CD14-positive monocyte (primary cell): ENCODE data around the gene CNTNAP2. TPM values are rescaled to one million over a fixed set of nuclear protein-coding genes. Genes with fewer than 3 reads are reported as not detected.

ENCODE experiments used
- DNase-seq, 3 donors: peaks; one replicate each; pipeline ENCODE4 v3.0.0-alpha.2; 2011 to 2022
- H2AFZ ChIP-seq: 2 replicates; pipeline ENCODE4 v1.6.0; 2012; ENCODE audit warnings: mild to moderate bottlenecking, low read depth, low read length, inconsistent platforms; ENCODE audit not compliant: insufficient read depth, poor library complexity, severe bottlenecking
- H3K27ac ChIP-seq, 2 donors: 1 replicate in 1 of 2; 2 replicates in 1 of 2; pipeline ENCODE4 v1.5.1; 2012 to 2013; ENCODE audit warnings: low read length in 2 of 2, control low read depth in 1 of 2, inconsistent platforms in 1 of 2, low read depth in 1 of 2, mild to moderate bottlenecking in 1 of 2
- H3K27me3 ChIP-seq, 2 donors: one replicate each; pipeline versions ENCODE4 v1.6.0 to v1.6.1; 2011 to 2013; ENCODE audit warnings: low read length in 2 of 2; ENCODE audit not compliant: control insufficient read depth in 2 of 2, insufficient read depth in 2 of 2
- H3K36me3 ChIP-seq, 2 donors: replicated peaks in 1 of 2; 1 replicate in 1 of 2; 2 replicates in 1 of 2; pipeline versions ENCODE4 v1.5.1 to v1.6.1; 2012 to 2013; ENCODE audit warnings: low read length in 2 of 2, control low read depth in 1 of 2, inconsistent platforms in 1 of 2, mild to moderate bottlenecking in 1 of 2; ENCODE audit not compliant: insufficient read depth in 2 of 2, control insufficient read depth in 1 of 2
- H3K4me1 ChIP-seq, 2 donors: 1 replicate in 1 of 2; 2 replicates in 1 of 2; pipeline versions ENCODE4 v1.5.1 to v1.6.1; 2012 to 2013; ENCODE audit warnings: low read length in 2 of 2, control low read depth in 1 of 2, inconsistent platforms in 1 of 2, mild to moderate bottlenecking in 1 of 2, moderate library complexity in 1 of 2; ENCODE audit not compliant: insufficient read depth in 2 of 2, control insufficient read depth in 1 of 2
- H3K4me2 ChIP-seq: replicated peaks from 2 replicates; pipeline ENCODE3; 2012; ENCODE audit warnings: low read length, moderate library complexity, mild to moderate bottlenecking; ENCODE audit not compliant: poor library complexity, severe bottlenecking; ENCODE audit errors: extremely low read depth
- H3K4me3 ChIP-seq, 3 experiments: fragments of 200-600 bp in 1 of 3; sonication (generic) in 1 of 3; replicated peaks in 1 of 3; 1 replicate in 2 of 3; 2 replicates in 1 of 3; pipeline ENCODE4 v1.5.1; 2011 to 2013; ENCODE audit warnings: low read length in 3 of 3, mild to moderate bottlenecking in 3 of 3, control low read depth in 2 of 3, low read depth in 2 of 3, inconsistent platforms in 1 of 3, moderate library complexity in 1 of 3
- H3K79me2 ChIP-seq: 2 replicates; pipeline ENCODE4 v1.6.0; 2012; ENCODE audit warnings: mild to moderate bottlenecking, control low read depth, inconsistent platforms, low read length, moderate library complexity; ENCODE audit not compliant: insufficient read depth
- H3K9ac ChIP-seq: 2 replicates; pipeline ENCODE4 v1.6.0; 2017; ENCODE audit warnings: low read length, mild to moderate bottlenecking; ENCODE audit not compliant: insufficient read depth, poor library complexity, severe bottlenecking
- H3K9me3 ChIP-seq, 2 donors: replicated peaks in 1 of 2; 1 replicate in 1 of 2; 2 replicates in 1 of 2; pipeline versions ENCODE4 v1.5.1 to v1.6.1; 2012 to 2013; ENCODE audit warnings: low read length in 2 of 2, control low read depth in 1 of 2; ENCODE audit not compliant: control insufficient read depth in 1 of 2, insufficient read depth in 1 of 2
- H4K20me1 ChIP-seq: 2 replicates; pipeline ENCODE4 v1.6.0; 2012; ENCODE audit warnings: mild to moderate bottlenecking, low read length, control low read depth, moderate library complexity; ENCODE audit not compliant: insufficient read depth
- H3K27ac Mint-ChIP-seq, 7 donors: one replicate each; pipeline ENCODE4 v1.8.0; 2020; ENCODE audit warnings: mild to moderate bottlenecking in 7 of 7, mixed read lengths in 7 of 7, moderate library complexity in 6 of 7, inconsistent platforms in 2 of 7
- H3K27me3 Mint-ChIP-seq, 3 donors: one replicate each; pipeline ENCODE4 v1.8.0; 2021 to 2022; ENCODE audit warnings: low read depth in 3 of 3, mild to moderate bottlenecking in 3 of 3, mixed read lengths in 3 of 3, moderate library complexity in 3 of 3, inconsistent platforms in 1 of 3
- H3K36me3 Mint-ChIP-seq, 2 donors: one replicate each; pipeline ENCODE4 v1.8.0; 2020; ENCODE audit warnings: mixed read lengths in 2 of 2, inconsistent platforms in 1 of 2, mild to moderate bottlenecking in 1 of 2
- H3K4me1 Mint-ChIP-seq: one replicate; pipeline ENCODE4 v1.8.0; 2020; ENCODE audit warnings: mild to moderate bottlenecking, mixed read lengths
- H3K4me3 Mint-ChIP-seq, 2 donors: one replicate each; pipeline ENCODE4 v1.8.0; 2020; ENCODE audit warnings: mild to moderate bottlenecking in 2 of 2, mixed read lengths in 2 of 2, moderate library complexity in 1 of 2
- H3K9me3 Mint-ChIP-seq, 7 donors: one replicate each; pipeline ENCODE4 v1.8.0; 2020 to 2022; ENCODE audit warnings: mixed read lengths in 7 of 7, mild to moderate bottlenecking in 6 of 7, moderate library complexity in 6 of 7, inconsistent platforms in 2 of 7
- WGBS: methylation state at CpG from one replicate; pipeline ENCODE4 v1.1.5; 2013; ENCODE audit warnings: missing lambda C conversion rate; ENCODE audit not compliant: insufficient coverage; 5-methylcytosine and 5-hydroxymethylcytosine counted together
- intact Hi-C, 2 donors: fragments of 100-400 bp; cut with micrococcal nuclease; formaldehyde crosslinking; loops; one replicate each; pipeline versions ENCODE4 v1.15.0 to v1.15.1; 2023
- polyA plus RNA-seq, 3 donors: library from polyadenylated mRNA; depleted of rRNA in 1 of 3; unstranded in 2 of 3; stranded (reverse) in 1 of 3; fragments of 300-500 nt in 2 of 3; fragments of >200 nt in 1 of 3; fragmentation: Illumina TruSeq in 2 of 3; gene quantifications; 1 replicate in 2 of 3; 2 replicates in 1 of 3; pipeline ENCODE4 v1.2.3, GENCODE V29; 2012 to 2021
- TF ChIP-seq, protein P1 (sequence below): fragments of 200-600 bp; IDR thresholded peaks from one replicate; pipeline ENCODE4 v1.8.0; 2022; ENCODE audit warnings: antibody characterized with exemption, mild to moderate bottlenecking

CNTNAP2 gene
- polyA plus RNA-seq, 3 donors = 0.01 TPM; not detected in 2

DNA sequence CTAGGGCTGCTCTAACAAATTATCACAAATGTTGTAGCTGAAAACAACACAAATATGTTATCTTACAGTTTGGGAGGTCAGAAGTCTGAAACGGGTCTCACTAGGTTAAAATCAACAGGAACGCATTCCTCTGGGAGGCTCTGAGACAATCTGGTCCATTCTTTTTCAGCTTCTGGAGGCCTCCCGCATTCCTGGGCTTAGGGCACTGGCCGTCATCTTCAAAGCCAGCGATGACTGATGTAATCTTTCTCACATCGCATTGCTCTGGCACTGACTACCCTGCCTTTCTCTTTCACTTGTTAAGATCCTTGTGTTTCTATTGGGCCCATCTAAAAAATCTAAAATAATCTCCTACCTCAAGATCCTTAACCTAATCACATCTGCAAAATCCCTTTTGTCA is 1402.5 kb downstream of the CNTNAP2 start:
- Histone ChIP-seq H3K27ac (no peak overlapping the region), H3K36me3 (no peaks in the 10 kb centered on the region), H2AFZ (no peak overlapping the region), H4K20me1 (no peaks in the 10 kb centered on the region), H3K4me3 (no peak overlapping the region), H3K27me3 (no peaks in the 10 kb centered on the region), H3K9ac (no peak overlapping the region), H3K79me2 (no peaks in the 10 kb centered on the region), H3K9me3 (peaks cover 9 to 18% of the 10 kb centered on the region in 2 donors), H3K4me2 (no peak overlapping the region), H3K4me1 (no peaks in the 10 kb centered on the region)
- Mint-ChIP-seq H3K27ac (no peak overlapping the region), H3K4me3 (no peak overlapping the region), H3K36me3 (no peaks in the 10 kb centered on the region), H3K27me3 (no peaks in the 10 kb centered on the region), H3K4me1 (no peaks in the 10 kb centered on the region), H3K9me3 (peaks cover 2 to 16% (median 8%) of the 10 kb centered on the region in 7 donors)
- TF ChIP-seq, protein P1, sequence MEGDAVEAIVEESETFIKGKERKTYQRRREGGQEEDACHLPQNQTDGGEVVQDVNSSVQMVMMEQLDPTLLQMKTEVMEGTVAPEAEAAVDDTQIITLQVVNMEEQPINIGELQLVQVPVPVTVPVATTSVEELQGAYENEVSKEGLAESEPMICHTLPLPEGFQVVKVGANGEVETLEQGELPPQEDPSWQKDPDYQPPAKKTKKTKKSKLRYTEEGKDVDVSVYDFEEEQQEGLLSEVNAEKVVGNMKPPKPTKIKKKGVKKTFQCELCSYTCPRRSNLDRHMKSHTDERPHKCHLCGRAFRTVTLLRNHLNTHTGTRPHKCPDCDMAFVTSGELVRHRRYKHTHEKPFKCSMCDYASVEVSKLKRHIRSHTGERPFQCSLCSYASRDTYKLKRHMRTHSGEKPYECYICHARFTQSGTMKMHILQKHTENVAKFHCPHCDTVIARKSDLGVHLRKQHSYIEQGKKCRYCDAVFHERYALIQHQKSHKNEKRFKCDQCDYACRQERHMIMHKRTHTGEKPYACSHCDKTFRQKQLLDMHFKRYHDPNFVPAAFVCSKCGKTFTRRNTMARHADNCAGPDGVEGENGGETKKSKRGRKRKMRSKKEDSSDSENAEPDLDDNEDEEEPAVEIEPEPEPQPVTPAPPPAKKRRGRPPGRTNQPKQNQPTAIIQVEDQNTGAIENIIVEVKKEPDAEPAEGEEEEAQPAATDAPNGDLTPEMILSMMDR = no peak
- WGBS = 98% methylated on average over 5 of the region's 6 CpGs
- intact Hi-C loops = no loop called here
- no peak for DNase-seq

DNA sequence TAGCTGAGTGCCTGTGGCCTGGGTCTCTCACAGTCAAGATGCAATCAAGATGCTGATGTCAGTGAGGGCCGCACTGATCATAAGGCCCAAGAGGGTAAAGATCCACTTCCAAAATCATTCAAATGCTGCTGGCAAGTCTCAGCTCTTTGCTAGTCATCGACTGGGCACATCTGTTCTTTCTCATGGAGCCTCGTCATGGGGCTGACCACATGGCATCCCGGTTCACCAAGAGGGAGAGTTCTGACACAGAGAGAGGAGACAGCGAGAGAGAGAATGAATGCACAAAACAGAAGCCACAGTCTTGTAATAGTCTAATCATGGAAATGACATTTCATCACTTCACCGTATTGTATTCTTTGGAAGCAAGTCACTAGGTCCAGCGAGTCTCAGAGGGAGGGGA is 1406.5 kb downstream of the CNTNAP2 start:
- H3K36me3 Mint-ChIP-seq = no peaks in the 10 kb centered on the region

More for the DNA sequence above, 1406.5 kb downstream of the CNTNAP2 start:
- H3K36me3 ChIP-seq = no peaks in the 10 kb centered on the region
- H3K4me3 Mint-ChIP-seq = no peak overlapping the region
- H3K27ac ChIP-seq = no peak overlapping the region
- no peak for DNase-seq
- H3K9ac ChIP-seq = no peak overlapping the region
- no peak overlapping the region for H3K27ac Mint-ChIP-seq
- H2AFZ ChIP-seq = no peak overlapping the region
- intact Hi-C loops = no loop called here
- peaks cover 2 to 12% (median 5%) of the 10 kb centered on the region in 7 donors for H3K9me3 Mint-ChIP-seq
- no peaks in the 10 kb centered on the region for H3K27me3 ChIP-seq
- no peak overlapping the region for H3K4me3 ChIP-seq
- H3K4me1 ChIP-seq = no peaks in the 10 kb centered on the region
- TF ChIP-seq, protein P1 = no peak
- peaks cover 14 to 15% of the 10 kb centered on the region in 2 donors for H3K9me3 ChIP-seq
- H3K4me1 Mint-ChIP-seq = no peaks in the 10 kb centered on the region
- no peaks in the 10 kb centered on the region for H3K27me3 Mint-ChIP-seq
- H3K4me2 ChIP-seq = no peak overlapping the region
- no peaks in the 10 kb centered on the region for H4K20me1 ChIP-seq
- 92% methylated on average over 4 of the region's 7 CpGs for WGBS
- H3K79me2 ChIP-seq = no peaks in the 10 kb centered on the region
